ENCODE results near the gene RBKS.

- TF ChIP-seq POLR2AphosphoS5 (IDR thresholded peaks at IDR 0.05; ENCODE audit: low read depth, low read length) (no peak), CHD1 (IDR thresholded peaks at IDR 0.05; ENCODE audit: low read depth, low read length) (no peak), GTF2F1 (IDR thresholded peaks at IDR 0.05; ENCODE audit: borderline replicate concordance, low read depth, low read length) (no peak), RAD21 (IDR thresholded peaks at IDR 0.05 in 1 of 2, conservative IDR thresholded peaks at IDR 0.05 in 1 of 2; ENCODE audit: low read depth in 2 of 2, low read length in 2 of 2) (no peak), BACH1 (IDR thresholded peaks at IDR 0.05; ENCODE audit: low read length) (no peak)
Observed at GRCh38 chr2:27863146-27863545, 27.0 kb downstream of the RBKS start.

All from H1 (cell line).